H9 (cell line): ENCODE data around the gene PRX. TPM values are rescaled to one million over a fixed set of nuclear protein-coding genes. Genes with fewer than 3 reads are reported as not detected.

ENCODE experiments used
- DNase-seq: peaks from one replicate; pipeline ENCODE4 v3.0.0-alpha.2; 2017
- H2AFZ ChIP-seq: one replicate; pipeline ENCODE4 v1.6.1; 2013; ENCODE audit warnings: mild to moderate bottlenecking, low read length, control low read depth, moderate library complexity
- H2AK5ac ChIP-seq: 2 replicates; pipeline ENCODE4 v1.6.1; 2013; ENCODE audit warnings: low read length, control low read depth, mixed read lengths; ENCODE audit not compliant: insufficient read length
- H2BK120ac ChIP-seq: one replicate; pipeline ENCODE4 v1.6.1; 2013; ENCODE audit warnings: low read depth, mild to moderate bottlenecking, low read length, control low read depth, inconsistent platforms; ENCODE audit not compliant: poor library complexity, severe bottlenecking
- H2BK12ac ChIP-seq: 2 replicates; pipeline ENCODE4 v1.6.1; 2013; ENCODE audit warnings: low read length, control low read depth, mixed read lengths, low read depth; ENCODE audit not compliant: insufficient read length
- H2BK15ac ChIP-seq: 2 replicates; pipeline ENCODE4 v1.6.1; 2013; ENCODE audit warnings: low read depth, low read length, control low read depth
- H2BK20ac ChIP-seq: one replicate; pipeline ENCODE4 v1.6.1; 2013; ENCODE audit warnings: low read depth, mild to moderate bottlenecking, low read length, control low read depth, inconsistent platforms; ENCODE audit not compliant: poor library complexity, severe bottlenecking
- H2BK5ac ChIP-seq: 2 replicates; pipeline ENCODE4 v1.6.1; 2013; ENCODE audit warnings: low read length, control low read depth, mixed read lengths; ENCODE audit not compliant: insufficient read length
- H3K14ac ChIP-seq: 2 replicates; pipeline ENCODE4 v1.6.1; 2013; ENCODE audit warnings: low read length, control low read depth; ENCODE audit not compliant: insufficient read depth
- H3K18ac ChIP-seq: 2 replicates; pipeline ENCODE4 v1.6.1; 2013; ENCODE audit warnings: low read depth, mild to moderate bottlenecking, mixed read lengths, low read length, control low read depth; ENCODE audit not compliant: insufficient read length
- H3K23ac ChIP-seq: 2 replicates; pipeline ENCODE4 v1.6.1; 2013; ENCODE audit warnings: low read length, control low read depth, mixed read lengths, low read depth; ENCODE audit not compliant: insufficient read length
- H3K23me2 ChIP-seq: 2 replicates; pipeline ENCODE4 v1.6.1; 2013; ENCODE audit warnings: low read depth, mild to moderate bottlenecking, mixed read lengths, low read length, control low read depth; ENCODE audit not compliant: insufficient read length, poor library complexity, severe bottlenecking
- H3K27ac ChIP-seq: 2 replicates; pipeline ENCODE4 v1.5.1; 2013; ENCODE audit warnings: low read length, control low read depth, mixed read lengths, low read depth; ENCODE audit not compliant: insufficient read length
- H3K27me3 ChIP-seq: 2 replicates; pipeline ENCODE4 v1.6.1; 2013; ENCODE audit warnings: low read length, control low read depth, inconsistent platforms; ENCODE audit not compliant: insufficient read depth
- H3K4ac ChIP-seq: 2 replicates; pipeline ENCODE4 v1.6.1; 2013; ENCODE audit warnings: low read depth, mild to moderate bottlenecking, control low read depth, inconsistent platforms, low read length, moderate library complexity
- H3K4me1 ChIP-seq: 2 replicates; pipeline ENCODE4 v1.6.1; 2013; ENCODE audit warnings: low read length, control low read depth, inconsistent platforms; ENCODE audit not compliant: insufficient read depth
- H3K4me2 ChIP-seq: 2 replicates; pipeline ENCODE4 v1.6.1; 2013; ENCODE audit warnings: low read length, control low read depth, mixed read lengths; ENCODE audit not compliant: insufficient read length, insufficient read depth
- H3K56ac ChIP-seq: 2 replicates; pipeline ENCODE4 v1.6.1; 2013; ENCODE audit warnings: low read depth, mild to moderate bottlenecking, mixed read lengths, low read length, control low read depth; ENCODE audit not compliant: insufficient read length
- H3K79me1 ChIP-seq: 2 replicates; pipeline ENCODE4 v1.6.1; 2013; ENCODE audit warnings: low read depth, mild to moderate bottlenecking, moderate library complexity, low read length, control low read depth, inconsistent platforms; ENCODE audit not compliant: insufficient read depth, poor library complexity, severe bottlenecking
- H3K79me2 ChIP-seq: 2 replicates; pipeline ENCODE4 v1.6.1; 2013; ENCODE audit warnings: low read length, control low read depth, inconsistent platforms; ENCODE audit not compliant: insufficient read depth
- H3K9ac ChIP-seq: 2 replicates; pipeline ENCODE4 v1.6.1; 2013; ENCODE audit warnings: low read length, control low read depth, mixed read lengths; ENCODE audit not compliant: insufficient read length; ENCODE audit errors: extremely low read depth
- H3K9me3 ChIP-seq: one replicate; pipeline ENCODE4 v1.6.1; 2013; ENCODE audit warnings: low read depth, low read length, inconsistent platforms; ENCODE audit not compliant: control insufficient read depth
- H3T11ph ChIP-seq: one replicate; pipeline ENCODE4 v1.6.1; 2013; ENCODE audit warnings: mild to moderate bottlenecking, low read length, control low read depth, inconsistent platforms
- H4K20me1 ChIP-seq: one replicate; pipeline ENCODE4 v1.6.1; 2013; ENCODE audit not compliant: control insufficient read depth, insufficient read length, insufficient read depth
- H4K5ac ChIP-seq: 2 replicates; pipeline ENCODE4 v1.6.1; 2013; ENCODE audit warnings: low read depth, mild to moderate bottlenecking, mixed read lengths, low read length, control low read depth; ENCODE audit not compliant: insufficient read length
- H4K8ac ChIP-seq: replicated peaks from 2 replicates; pipeline ENCODE4 v1.6.1; 2013; ENCODE audit warnings: low read length, control low read depth, mixed read lengths, low read depth; ENCODE audit not compliant: insufficient read length
- H4K91ac ChIP-seq: 2 replicates; pipeline ENCODE4 v1.6.1; 2013; ENCODE audit warnings: low read depth, mild to moderate bottlenecking, moderate library complexity, mixed read lengths, low read length, control low read depth; ENCODE audit not compliant: insufficient read length
- H3K27ac Mint-ChIP-seq, 3 experiments: 2 replicates in 2 of 3; 3 replicates in 1 of 3; pipeline ENCODE4 v1.8.0; 2020 to 2021; ENCODE audit warnings: mixed read lengths in 3 of 3, mild to moderate bottlenecking in 1 of 3, moderate library complexity in 1 of 3
- H3K27me3 Mint-ChIP-seq: 2 replicates; pipeline ENCODE4 v1.8.0; 2021; ENCODE audit warnings: low read depth, mild to moderate bottlenecking, moderate library complexity, mixed read lengths
- H3K36me3 Mint-ChIP-seq, 3 experiments: 2 replicates in 2 of 3; 3 replicates in 1 of 3; pipeline ENCODE4 v1.8.0; 2020 to 2021; ENCODE audit warnings: low read depth in 3 of 3, mixed read lengths in 3 of 3; ENCODE audit not compliant: insufficient read depth in 1 of 3
- H3K4me1 Mint-ChIP-seq, 2 experiments: 2 replicates each; pipeline ENCODE4 v1.8.0; 2020; ENCODE audit warnings: mixed read lengths in 2 of 2
- H3K4me3 Mint-ChIP-seq, 2 experiments: 2 replicates in 1 of 2; 3 replicates in 1 of 2; pipeline ENCODE4 v1.8.0; 2020 to 2021; ENCODE audit warnings: mild to moderate bottlenecking in 2 of 2, mixed read lengths in 2 of 2, moderate library complexity in 1 of 2
- H3K9me3 Mint-ChIP-seq, 2 experiments: 2 replicates in 1 of 2; 3 replicates in 1 of 2; pipeline ENCODE4 v1.8.0; 2020; ENCODE audit warnings: mild to moderate bottlenecking in 2 of 2, mixed read lengths in 2 of 2, moderate library complexity in 1 of 2
- WGBS: extraction: QIAGEN DNeasy Blood & Tissue Kit; methylation state at CpG from one replicate; pipeline ENCODE4 v1.1.7; 2013; ENCODE audit warnings: missing lambda C conversion rate, low lambda C conversion rate, mixed read lengths; ENCODE audit not compliant: insufficient read length; ENCODE audit errors: extremely low coverage; 5-methylcytosine and 5-hydroxymethylcytosine counted together
- total RNA-seq: library from RNA; stranded (reverse); gene quantifications from 2 replicates; pipeline ENCODE4 v1.2.1, GENCODE V29; 2021
- TF ChIP-seq, protein P1 (sequence below): fragments of 200-600 bp; sonication (generic); conservative IDR thresholded peaks from 3 replicates; pipeline ENCODE4 v1.8.0; 2021; ENCODE audit warnings: antibody characterized with exemption, mild to moderate bottlenecking

Gene PRX
- total RNA-seq, 1 experiment from 2014 or later: 4.0 TPM

DNA sequence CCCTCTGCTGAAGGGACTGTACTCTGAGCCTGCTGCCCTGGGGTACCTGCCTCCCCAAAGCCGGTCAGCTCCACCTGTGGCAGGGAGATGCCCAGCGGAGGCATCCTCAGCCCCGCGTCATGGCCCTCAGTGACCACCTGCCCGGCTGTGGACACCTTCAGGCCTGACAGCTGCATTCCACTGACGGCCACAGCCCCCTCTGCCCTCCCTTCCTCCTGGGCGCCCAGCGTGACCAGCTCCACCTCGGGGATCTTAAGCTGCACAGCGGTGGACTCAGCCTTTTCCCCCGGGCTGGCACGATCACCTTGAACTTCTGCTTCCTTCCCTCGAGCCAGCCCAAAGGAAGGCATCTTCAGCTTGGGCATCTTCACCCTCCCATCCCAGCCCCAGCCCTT, 18.4 kb downstream of the PRX start:
- no peak overlapping the region for H2BK120ac ChIP-seq
- no peak overlapping the region for H2BK5ac ChIP-seq
- peaks cover 7% of the 10 kb centered on the region for H3K23me2 ChIP-seq
- H3K27ac Mint-ChIP-seq: no peak overlapping the region
- H3K9ac ChIP-seq: no peak overlapping the region
- H3K36me3 Mint-ChIP-seq: no peaks in the 10 kb centered on the region; a peak in 1 of 7 replicates
- no peak overlapping the region for H4K8ac ChIP-seq
- no peak overlapping the region for H3K4ac ChIP-seq
- H3K14ac ChIP-seq: no peak overlapping the region
- no peaks in the 10 kb centered on the region for H3K79me1 ChIP-seq
- no peak overlapping the region for H2AFZ ChIP-seq
- no peak overlapping the region for H3T11ph ChIP-seq
- no peak overlapping the region for H3K56ac ChIP-seq
- peaks cover 18% of the 10 kb centered on the region for H3K27me3 Mint-ChIP-seq
- H4K20me1 ChIP-seq: no peaks in the 10 kb centered on the region
- no peaks in the 10 kb centered on the region for H3K9me3 Mint-ChIP-seq
- no peak overlapping the region for H3K4me2 ChIP-seq
- no peak overlapping the region for H2AK5ac ChIP-seq
- no peaks in the 10 kb centered on the region for H3K79me2 ChIP-seq
- H2BK12ac ChIP-seq: no peak overlapping the region
- H3K23ac ChIP-seq: no peak overlapping the region
- no CpG with 5 or more reads among the region's 13 CpGs for WGBS
- H3K4me3 Mint-ChIP-seq: no peak overlapping the region
- H3K27ac ChIP-seq: no peak overlapping the region
- TF ChIP-seq, protein P1, sequence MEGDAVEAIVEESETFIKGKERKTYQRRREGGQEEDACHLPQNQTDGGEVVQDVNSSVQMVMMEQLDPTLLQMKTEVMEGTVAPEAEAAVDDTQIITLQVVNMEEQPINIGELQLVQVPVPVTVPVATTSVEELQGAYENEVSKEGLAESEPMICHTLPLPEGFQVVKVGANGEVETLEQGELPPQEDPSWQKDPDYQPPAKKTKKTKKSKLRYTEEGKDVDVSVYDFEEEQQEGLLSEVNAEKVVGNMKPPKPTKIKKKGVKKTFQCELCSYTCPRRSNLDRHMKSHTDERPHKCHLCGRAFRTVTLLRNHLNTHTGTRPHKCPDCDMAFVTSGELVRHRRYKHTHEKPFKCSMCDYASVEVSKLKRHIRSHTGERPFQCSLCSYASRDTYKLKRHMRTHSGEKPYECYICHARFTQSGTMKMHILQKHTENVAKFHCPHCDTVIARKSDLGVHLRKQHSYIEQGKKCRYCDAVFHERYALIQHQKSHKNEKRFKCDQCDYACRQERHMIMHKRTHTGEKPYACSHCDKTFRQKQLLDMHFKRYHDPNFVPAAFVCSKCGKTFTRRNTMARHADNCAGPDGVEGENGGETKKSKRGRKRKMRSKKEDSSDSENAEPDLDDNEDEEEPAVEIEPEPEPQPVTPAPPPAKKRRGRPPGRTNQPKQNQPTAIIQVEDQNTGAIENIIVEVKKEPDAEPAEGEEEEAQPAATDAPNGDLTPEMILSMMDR: no peak
- H4K91ac ChIP-seq: no peak overlapping the region
- H3K9me3 ChIP-seq: no peaks in the 10 kb centered on the region
- peaks cover 15 to 24% of the 10 kb centered on the region in 2 experiments for H3K4me1 Mint-ChIP-seq
- no peaks in the 10 kb centered on the region; the same call in 1 of the 2 replicates for H3K27me3 ChIP-seq
- H2BK20ac ChIP-seq: no peak overlapping the region
- H4K5ac ChIP-seq: no peak overlapping the region
- H3K4me1 ChIP-seq: no peaks in the 10 kb centered on the region
- DNase-seq: no peak
- H2BK15ac ChIP-seq: no peak overlapping the region
- H3K18ac ChIP-seq: no peak overlapping the region
